Activated CD4-positive, alpha-beta T cell treated with anti-CD3 and anti-CD28 coated beads, Interleukin-2, amount 50 U/mL, for 16 hours (primary cell): ENCODE results near the gene ZNF362.
A peak's percentile ranks its signal among the peaks of the same experiment; 100 is the strongest.

Experiments used
- DNase-seq: peaks from one replicate; pipeline ENCODE4 v3.0.0-alpha.2; 2020

ZNF362 gene

GRCh38 chr1:33329600-33330305 is 73.5 kb downstream of the ZNF362 start:
- DNase-seq = no peak

GRCh38 chr1:33330361-33330890 is 74.1 kb downstream of the ZNF362 start:
- DNase-seq = no peak

GRCh38 chr1:33330906-33331305 is 74.6 kb downstream of the ZNF362 start:
- no peak for DNase-seq

- DNase-seq = no peak
Measured at GRCh38 chr1:33331444-33332356, 75.4 kb downstream of the ZNF362 start.

GRCh38 chr1:33332357-33332789 is 76.1 kb downstream of the ZNF362 start:
- no peak for DNase-seq

- DNase-seq = no peak
Measured at GRCh38 chr1:33332881-33333280, 76.6 kb downstream of the ZNF362 start.

- no peak for DNase-seq
Measured at GRCh38 chr1:33334081-33334552, 77.8 kb downstream of the ZNF362 start.

- no peak for DNase-seq
Measured at GRCh38 chr1:33335020-33335419, 78.7 kb downstream of the ZNF362 start.

GRCh38 chr1:33336580-33336979 is 80.3 kb downstream of the ZNF362 start:
- no peak for DNase-seq

GRCh38 chr1:33337441-33337840 is 81.1 kb downstream of the ZNF362 start:
- no peak for DNase-seq

GRCh38 chr1:33338048-33338439 is 81.8 kb downstream of the ZNF362 start:
- DNase-seq = no peak

- DNase-seq = no peak
Measured at GRCh38 chr1:33338440-33339211, 82.3 kb downstream of the ZNF362 start.

GRCh38 chr1:33339413-33339812 is 83.1 kb downstream of the ZNF362 start:
- no peak for DNase-seq

GRCh38 chr1:33341190-33341589 is 84.9 kb downstream of the ZNF362 start:
- no peak for DNase-seq

GRCh38 chr1:33342041-33342723 is 85.9 kb downstream of the ZNF362 start:
- no peak for DNase-seq

GRCh38 chr1:33343539-33343938 is 87.2 kb downstream of the ZNF362 start:
- no peak for DNase-seq

GRCh38 chr1:33344896-33345560 is 88.7 kb downstream of the ZNF362 start:
- no peak for DNase-seq

- DNase-seq = no peak
Measured at GRCh38 chr1:33346533-33346926, 90.2 kb downstream of the ZNF362 start.

GRCh38 chr1:33346927-33347649 is 90.8 kb downstream of the ZNF362 start:
- peak; percentile 30 for DNase-seq

- DNase-seq = no peak
Measured at GRCh38 chr1:33347650-33347992, 91.3 kb downstream of the ZNF362 start.

GRCh38 chr1:33348194-33348593 is 91.9 kb downstream of the ZNF362 start:
- DNase-seq = no peak
